ENCODE measurements around the gene DIP2C.
"Not testable (repeated sequence)": the region's sequence is repeated elsewhere in the genome, so short reads cannot be mapped to it uniquely, and the experiment has no call there.

The DIP2C gene

GRCh38 chr10:441659-442058 lies 247.8 kb downstream of the DIP2C start:
- H3K4me3 ChIP-seq (ENCODE audit: low read length in 2 of 2): no peak overlapping the region
- H3K9ac ChIP-seq (ENCODE audit: low read length in 2 of 2): no peak overlapping the region
- no peaks in the 10 kb centered on the region for H3K4me1 ChIP-seq (ENCODE audit: control insufficient read depth, insufficient read depth, low read length)
- H3K27ac ChIP-seq (ENCODE audit: low read length): no peak overlapping the region
- no peaks in the 10 kb centered on the region for H3K9me3 ChIP-seq (ENCODE audit: control insufficient read depth in 2 of 2, low read length in 2 of 2)
- H3K27me3 ChIP-seq (ENCODE audit: control insufficient read depth in 1 of 2, insufficient read depth in 2 of 2, low read length in 2 of 2): no peaks in the 10 kb centered on the region
- H3K36me3 ChIP-seq (ENCODE audit: control insufficient read depth in 2 of 2, insufficient read depth in 2 of 2, low read length in 2 of 2): peaks cover 0 to 11% of the 10 kb centered on the region in 2 donors

GRCh38 chr10:440127-440526 lies 249.3 kb downstream of the DIP2C start:
- Histone ChIP-seq H3K9ac (ENCODE audit: low read length in 2 of 2) (no peak overlapping the region), H3K4me3 (ENCODE audit: low read length in 2 of 2) (no peak overlapping the region), H3K36me3 (ENCODE audit: control insufficient read depth in 2 of 2, insufficient read depth in 2 of 2, low read length in 2 of 2) (peaks cover 0 to 13% of the 10 kb centered on the region in 2 donors)

GRCh38 chr10:437698-438490 lies 251.6 kb downstream of the DIP2C start:
- Histone ChIP-seq H3K9ac (ENCODE audit: low read length in 2 of 2) (no peak overlapping the region), H3K4me1 (ENCODE audit: control insufficient read depth, insufficient read depth, low read length) (no peaks in the 10 kb centered on the region), H3K27ac (ENCODE audit: low read length) (no peak overlapping the region), H3K9me3 (ENCODE audit: control insufficient read depth in 2 of 2, low read length in 2 of 2) (no peaks in the 10 kb centered on the region), H3K27me3 (ENCODE audit: control insufficient read depth in 1 of 2, insufficient read depth in 2 of 2, low read length in 2 of 2) (no peaks in the 10 kb centered on the region), H3K4me3 (ENCODE audit: low read length in 2 of 2) (no peak overlapping the region), H3K36me3 (ENCODE audit: control insufficient read depth in 2 of 2, insufficient read depth in 2 of 2, low read length in 2 of 2) (peaks cover 0 to 13% of the 10 kb centered on the region in 2 donors)

More at GRCh38 chr10:440127-440526, 249.3 kb downstream of the DIP2C start:
- H3K9me3 ChIP-seq (ENCODE audit: control insufficient read depth in 2 of 2, low read length in 2 of 2): no peaks in the 10 kb centered on the region
- H3K4me1 ChIP-seq (ENCODE audit: control insufficient read depth, insufficient read depth, low read length): no peaks in the 10 kb centered on the region
- no peaks in the 10 kb centered on the region for H3K27me3 ChIP-seq (ENCODE audit: control insufficient read depth in 1 of 2, insufficient read depth in 2 of 2, low read length in 2 of 2)
- no peak overlapping the region for H3K27ac ChIP-seq (ENCODE audit: low read length)

- Histone ChIP-seq H3K9ac (ENCODE audit: low read length in 2 of 2) (no peak overlapping the region), H3K4me3 (ENCODE audit: low read length in 2 of 2) (no peak overlapping the region), H3K9me3 (ENCODE audit: control insufficient read depth in 2 of 2, low read length in 2 of 2) (no peaks in the 10 kb centered on the region), H3K27me3 (ENCODE audit: control insufficient read depth in 1 of 2, insufficient read depth in 2 of 2, low read length in 2 of 2) (no peaks in the 10 kb centered on the region), H3K4me1 (ENCODE audit: control insufficient read depth, insufficient read depth, low read length) (no peaks in the 10 kb centered on the region), H3K27ac (ENCODE audit: low read length) (no peak overlapping the region), H3K36me3 (ENCODE audit: control insufficient read depth in 2 of 2, insufficient read depth in 2 of 2, low read length in 2 of 2) (peaks cover 0 to 13% of the 10 kb centered on the region in 2 donors)
Measured at GRCh38 chr10:436911-437665, 252.4 kb downstream of the DIP2C start.

GRCh38 chr10:436013-436697 lies 253.3 kb downstream of the DIP2C start:
- Histone ChIP-seq H3K4me3 (ENCODE audit: low read length in 2 of 2) (no peak overlapping the region), H3K9ac (ENCODE audit: low read length in 2 of 2) (no peak overlapping the region), H3K27me3 (ENCODE audit: control insufficient read depth in 1 of 2, insufficient read depth in 2 of 2, low read length in 2 of 2) (no peaks in the 10 kb centered on the region), H3K27ac (ENCODE audit: low read length) (no peak overlapping the region), H3K36me3 (ENCODE audit: control insufficient read depth in 2 of 2, insufficient read depth in 2 of 2, low read length in 2 of 2) (peaks cover 0 to 13% of the 10 kb centered on the region in 2 donors), H3K9me3 (ENCODE audit: control insufficient read depth in 2 of 2, low read length in 2 of 2) (no peaks in the 10 kb centered on the region), H3K4me1 (ENCODE audit: control insufficient read depth, insufficient read depth, low read length) (no peaks in the 10 kb centered on the region)

- no peak overlapping the region for H3K9ac ChIP-seq (ENCODE audit: low read length in 2 of 2)
- H3K4me3 ChIP-seq (ENCODE audit: low read length in 2 of 2): no peak overlapping the region
- peaks cover 0 to 9% of the 10 kb centered on the region in 2 donors for H3K36me3 ChIP-seq (ENCODE audit: control insufficient read depth in 2 of 2, insufficient read depth in 2 of 2, low read length in 2 of 2)
- no peaks in the 10 kb centered on the region for H3K4me1 ChIP-seq (ENCODE audit: control insufficient read depth, insufficient read depth, low read length)
- H3K27me3 ChIP-seq (ENCODE audit: control insufficient read depth in 1 of 2, insufficient read depth in 2 of 2, low read length in 2 of 2): no peaks in the 10 kb centered on the region
- H3K9me3 ChIP-seq (ENCODE audit: control insufficient read depth in 2 of 2, low read length in 2 of 2): no peaks in the 10 kb centered on the region
- H3K27ac ChIP-seq (ENCODE audit: low read length): no peak overlapping the region
Measured at GRCh38 chr10:435397-435796, 254.1 kb downstream of the DIP2C start.

GRCh38 chr10:429696-430095 lies 259.8 kb downstream of the DIP2C start:
- no peak overlapping the region for H3K9ac ChIP-seq (ENCODE audit: low read length in 2 of 2)
- no peaks in the 10 kb centered on the region for H3K9me3 ChIP-seq (ENCODE audit: control insufficient read depth in 2 of 2, low read length in 2 of 2)
- no peaks in the 10 kb centered on the region for H3K36me3 ChIP-seq (ENCODE audit: control insufficient read depth in 2 of 2, insufficient read depth in 2 of 2, low read length in 2 of 2)
- no peaks in the 10 kb centered on the region for H3K27me3 ChIP-seq (ENCODE audit: control insufficient read depth in 1 of 2, insufficient read depth in 2 of 2, low read length in 2 of 2)
- no peak overlapping the region for H3K27ac ChIP-seq (ENCODE audit: low read length)
- H3K4me3 ChIP-seq (ENCODE audit: low read length in 2 of 2): no peak overlapping the region
- no peaks in the 10 kb centered on the region for H3K4me1 ChIP-seq (ENCODE audit: control insufficient read depth, insufficient read depth, low read length)

GRCh38 chr10:427761-428519 lies 261.5 kb downstream of the DIP2C start:
- no peaks in the 10 kb centered on the region for H3K9me3 ChIP-seq (ENCODE audit: control insufficient read depth in 2 of 2, low read length in 2 of 2)
- no peaks in the 10 kb centered on the region for H3K27me3 ChIP-seq (ENCODE audit: control insufficient read depth in 1 of 2, insufficient read depth in 2 of 2, low read length in 2 of 2)
- H3K9ac ChIP-seq (ENCODE audit: low read length in 2 of 2): no peak overlapping the region
- H3K4me3 ChIP-seq (ENCODE audit: low read length in 2 of 2): no peak overlapping the region
- no peaks in the 10 kb centered on the region for H3K4me1 ChIP-seq (ENCODE audit: control insufficient read depth, insufficient read depth, low read length)
- peaks cover 0 to under 1% of the 10 kb centered on the region in 2 donors for H3K36me3 ChIP-seq (ENCODE audit: control insufficient read depth in 2 of 2, insufficient read depth in 2 of 2, low read length in 2 of 2)
- H3K27ac ChIP-seq (ENCODE audit: low read length): no peak overlapping the region

GRCh38 chr10:425365-425764 lies 264.1 kb downstream of the DIP2C start:
- H3K4me3 ChIP-seq (ENCODE audit: low read length in 2 of 2); H3K9ac ChIP-seq (ENCODE audit: low read length in 2 of 2); H3K27me3 ChIP-seq (ENCODE audit: control insufficient read depth in 1 of 2, insufficient read depth in 2 of 2, low read length in 2 of 2); H3K4me1 ChIP-seq (ENCODE audit: control insufficient read depth, insufficient read depth, low read length); H3K9me3 ChIP-seq (ENCODE audit: control insufficient read depth in 2 of 2, low read length in 2 of 2); H3K27ac ChIP-seq (ENCODE audit: low read length): not testable (repeated sequence)
- H3K36me3 ChIP-seq (ENCODE audit: control insufficient read depth in 2 of 2, insufficient read depth in 2 of 2, low read length in 2 of 2): peaks cover 5 to 12% of the 10 kb centered on the region in 2 donors

- not testable (repeated sequence) for H3K27me3 ChIP-seq (ENCODE audit: control insufficient read depth in 1 of 2, insufficient read depth in 2 of 2, low read length in 2 of 2); H3K9ac ChIP-seq (ENCODE audit: low read length in 2 of 2); H3K4me1 ChIP-seq (ENCODE audit: control insufficient read depth, insufficient read depth, low read length); H3K9me3 ChIP-seq (ENCODE audit: control insufficient read depth in 2 of 2, low read length in 2 of 2); H3K4me3 ChIP-seq (ENCODE audit: low read length in 2 of 2); H3K27ac ChIP-seq (ENCODE audit: low read length)
- peaks cover 12 to 18% of the 10 kb centered on the region in 2 donors for H3K36me3 ChIP-seq (ENCODE audit: control insufficient read depth in 2 of 2, insufficient read depth in 2 of 2, low read length in 2 of 2)
Measured at GRCh38 chr10:424724-425123, 264.7 kb downstream of the DIP2C start.
